Ishikawa (cell line): ENCODE data around the gene RASD2.

Experiments
- CEBPB ChIP-seq: IDR thresholded peaks from 2 replicates; pipeline ENCODE4 v1.6.1; 2012
- CREB1 ChIP-seq: IDR thresholded peaks from 2 replicates; pipeline ENCODE4 v1.6.1; 2012; ENCODE audit warnings: low read depth
- EGR1 ChIP-seq: IDR thresholded peaks from 2 replicates; pipeline ENCODE4 v1.6.1; 2012
- EP300 ChIP-seq: IDR thresholded peaks from 2 replicates; pipeline ENCODE4 v1.6.1; 2012; ENCODE audit warnings: borderline replicate concordance
- FOXM1 ChIP-seq: IDR thresholded peaks from 2 replicates; pipeline ENCODE4 v1.6.1; 2012; ENCODE audit warnings: low read depth, borderline replicate concordance
- NFIC ChIP-seq: IDR thresholded peaks from 2 replicates; pipeline ENCODE4 v1.6.1; 2012
- RAD21 ChIP-seq: IDR thresholded peaks from 2 replicates; pipeline ENCODE4 v1.6.1; 2012; ENCODE audit warnings: low read depth
- TAF1 ChIP-seq: IDR thresholded peaks from 2 replicates; pipeline ENCODE4 v1.6.1; 2012; ENCODE audit warnings: low read depth, mild to moderate bottlenecking
- TCF12 ChIP-seq: IDR thresholded peaks from 2 replicates; pipeline ENCODE4 v1.6.1; 2012; ENCODE audit warnings: low read depth
- TEAD4 ChIP-seq: IDR thresholded peaks from 2 replicates; pipeline ENCODE4 v1.6.1; 2012
- YY1 ChIP-seq: IDR thresholded peaks from 2 replicates; pipeline ENCODE4 v1.6.1; 2012; ENCODE audit warnings: low read depth
- ZBTB7A ChIP-seq: IDR thresholded peaks from 2 replicates; pipeline ENCODE4 v1.6.1; 2012; ENCODE audit warnings: low read depth
- TF ChIP-seq, protein P1 (sequence below): IDR thresholded peaks from 2 replicates; pipeline ENCODE4 v1.6.1; 2012; ENCODE audit warnings: low read depth, mild to moderate bottlenecking
- TF ChIP-seq, protein P2 (sequence below): IDR thresholded peaks from 2 replicates; pipeline ENCODE4 v1.6.1; 2012
- TF ChIP-seq, protein P3 (sequence below): IDR thresholded peaks from 2 replicates; pipeline ENCODE4 v1.6.1; 2012

RASD2 gene

DNA sequence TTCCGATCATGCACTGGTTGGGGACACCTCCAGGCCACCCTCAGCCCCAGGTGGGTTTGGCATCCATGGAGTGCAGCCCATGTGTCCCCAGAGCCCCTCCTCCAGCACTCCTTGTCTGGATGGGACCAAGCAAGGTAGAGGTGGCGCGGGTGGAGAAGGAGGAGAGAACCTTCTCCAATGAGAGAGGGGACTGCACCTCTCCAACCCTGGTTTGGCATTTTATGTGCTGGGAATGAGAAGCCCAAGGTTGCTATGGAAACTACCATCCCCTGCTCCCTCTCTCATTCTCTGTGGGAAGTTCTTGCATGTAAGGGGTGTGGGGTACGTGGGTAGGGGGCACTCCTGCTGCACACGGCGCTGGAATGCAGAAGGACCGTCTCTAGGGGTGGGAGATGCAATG is 21.8 kb upstream of the RASD2 start:
- TF ChIP-seq TEAD4 (no peak), ZBTB7A (no peak), YY1 (no peak), TCF12 (no peak), EP300 (no peak), EGR1 (no peak), RAD21 (no peak), FOXM1 (no peak), NFIC (no peak), TAF1 (no peak), CREB1 (no peak), CEBPB (no peak)
- TF ChIP-seq, protein P1, sequence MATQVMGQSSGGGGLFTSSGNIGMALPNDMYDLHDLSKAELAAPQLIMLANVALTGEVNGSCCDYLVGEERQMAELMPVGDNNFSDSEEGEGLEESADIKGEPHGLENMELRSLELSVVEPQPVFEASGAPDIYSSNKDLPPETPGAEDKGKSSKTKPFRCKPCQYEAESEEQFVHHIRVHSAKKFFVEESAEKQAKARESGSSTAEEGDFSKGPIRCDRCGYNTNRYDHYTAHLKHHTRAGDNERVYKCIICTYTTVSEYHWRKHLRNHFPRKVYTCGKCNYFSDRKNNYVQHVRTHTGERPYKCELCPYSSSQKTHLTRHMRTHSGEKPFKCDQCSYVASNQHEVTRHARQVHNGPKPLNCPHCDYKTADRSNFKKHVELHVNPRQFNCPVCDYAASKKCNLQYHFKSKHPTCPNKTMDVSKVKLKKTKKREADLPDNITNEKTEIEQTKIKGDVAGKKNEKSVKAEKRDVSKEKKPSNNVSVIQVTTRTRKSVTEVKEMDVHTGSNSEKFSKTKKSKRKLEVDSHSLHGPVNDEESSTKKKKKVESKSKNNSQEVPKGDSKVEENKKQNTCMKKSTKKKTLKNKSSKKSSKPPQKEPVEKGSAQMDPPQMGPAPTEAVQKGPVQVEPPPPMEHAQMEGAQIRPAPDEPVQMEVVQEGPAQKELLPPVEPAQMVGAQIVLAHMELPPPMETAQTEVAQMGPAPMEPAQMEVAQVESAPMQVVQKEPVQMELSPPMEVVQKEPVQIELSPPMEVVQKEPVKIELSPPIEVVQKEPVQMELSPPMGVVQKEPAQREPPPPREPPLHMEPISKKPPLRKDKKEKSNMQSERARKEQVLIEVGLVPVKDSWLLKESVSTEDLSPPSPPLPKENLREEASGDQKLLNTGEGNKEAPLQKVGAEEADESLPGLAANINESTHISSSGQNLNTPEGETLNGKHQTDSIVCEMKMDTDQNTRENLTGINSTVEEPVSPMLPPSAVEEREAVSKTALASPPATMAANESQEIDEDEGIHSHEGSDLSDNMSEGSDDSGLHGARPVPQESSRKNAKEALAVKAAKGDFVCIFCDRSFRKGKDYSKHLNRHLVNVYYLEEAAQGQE = no peak
- TF ChIP-seq, protein P2, sequence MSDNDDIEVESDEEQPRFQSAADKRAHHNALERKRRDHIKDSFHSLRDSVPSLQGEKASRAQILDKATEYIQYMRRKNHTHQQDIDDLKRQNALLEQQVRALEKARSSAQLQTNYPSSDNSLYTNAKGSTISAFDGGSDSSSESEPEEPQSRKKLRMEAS = no peak
- TF ChIP-seq, protein P3, sequence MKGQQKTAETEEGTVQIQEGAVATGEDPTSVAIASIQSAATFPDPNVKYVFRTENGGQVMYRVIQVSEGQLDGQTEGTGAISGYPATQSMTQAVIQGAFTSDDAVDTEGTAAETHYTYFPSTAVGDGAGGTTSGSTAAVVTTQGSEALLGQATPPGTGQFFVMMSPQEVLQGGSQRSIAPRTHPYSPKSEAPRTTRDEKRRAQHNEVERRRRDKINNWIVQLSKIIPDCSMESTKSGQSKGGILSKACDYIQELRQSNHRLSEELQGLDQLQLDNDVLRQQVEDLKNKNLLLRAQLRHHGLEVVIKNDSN = no peak

DNA sequence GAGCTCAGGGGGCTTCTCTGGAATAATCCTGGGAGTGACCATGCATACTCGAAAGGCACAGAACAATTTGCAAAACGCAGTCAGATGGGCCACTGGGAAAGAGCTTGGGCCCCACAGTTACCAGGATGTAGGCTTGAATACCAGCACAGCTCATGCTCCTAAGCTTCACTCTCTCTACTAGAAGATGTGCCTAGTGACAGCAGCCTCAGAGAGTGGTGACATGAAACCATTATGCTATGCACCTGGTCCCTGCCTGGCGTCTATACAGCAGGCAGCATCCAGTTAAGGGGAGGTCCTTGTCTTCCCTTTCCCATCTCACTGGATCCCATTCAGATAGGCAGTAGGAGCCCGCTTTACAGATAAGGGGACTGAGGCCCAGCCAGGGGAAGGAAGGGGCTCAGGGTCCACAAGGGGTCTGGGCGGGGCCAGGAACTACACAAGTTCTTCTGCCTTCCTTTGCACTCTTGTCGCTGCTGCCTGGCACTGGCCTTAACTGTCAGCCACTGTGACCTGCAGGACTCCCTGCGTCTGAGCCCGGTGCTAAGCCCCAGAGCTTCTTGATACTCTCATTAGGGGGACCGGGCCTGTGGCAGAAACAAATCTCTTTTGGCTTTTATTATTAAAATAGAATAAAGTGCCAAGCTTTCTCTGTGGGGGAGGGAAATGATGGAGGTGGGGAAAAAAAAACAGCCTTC is 21.2 kb upstream of the RASD2 start:
- TF ChIP-seq TCF12 (no peak), TAF1 (no peak), EP300 (no peak), TEAD4 (no peak), CREB1 (no peak), YY1 (no peak), RAD21 (no peak), EGR1 (no peak), NFIC (no peak), CEBPB (no peak), FOXM1 (no peak), ZBTB7A (no peak)
- TF ChIP-seq, protein P1 = no peak
- TF ChIP-seq, protein P3 = no peak
- TF ChIP-seq, protein P2 = no peak

DNA sequence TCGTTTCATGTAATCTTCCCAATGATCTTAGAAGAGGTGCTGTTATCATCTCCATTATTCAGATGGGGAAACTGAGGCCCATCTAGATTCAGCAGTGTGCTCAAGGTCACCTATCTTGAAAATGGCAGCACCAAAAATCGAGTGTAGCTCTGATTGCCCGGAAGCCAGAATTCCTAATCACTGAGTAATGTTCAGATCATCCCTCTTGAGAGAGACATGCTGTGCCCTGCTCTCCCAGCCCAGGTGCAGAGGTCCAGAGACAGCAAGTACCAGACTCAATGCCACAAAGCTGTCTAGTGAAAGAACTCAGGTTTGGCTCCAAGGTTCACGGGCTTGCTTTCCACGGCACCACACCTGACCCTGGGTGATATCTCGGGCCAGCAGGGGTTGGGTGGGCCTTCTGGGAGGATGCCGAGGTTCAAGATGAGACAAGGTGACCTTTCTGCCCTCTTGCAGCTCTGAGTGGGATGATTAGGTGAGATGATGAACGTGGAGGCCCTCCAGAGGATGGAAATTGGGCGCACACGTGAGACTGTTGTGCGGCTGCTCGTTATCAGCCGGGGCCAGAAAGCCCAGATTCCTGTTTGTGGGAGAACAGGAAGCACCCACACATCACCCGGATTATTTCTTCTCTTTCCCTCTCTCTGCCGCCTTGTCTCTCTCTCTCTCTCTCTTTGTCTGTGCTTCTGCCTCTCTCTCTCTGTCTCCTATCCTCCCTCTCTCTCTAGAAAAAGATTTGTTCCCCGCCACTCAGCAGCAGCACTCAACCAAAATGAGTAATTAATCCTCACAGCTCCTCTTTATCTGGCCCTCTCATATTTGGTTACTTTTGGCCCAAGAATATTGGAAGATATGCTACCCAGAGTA is 19.0 kb upstream of the RASD2 start:
- TF ChIP-seq TAF1 (no peak), RAD21 (no peak), TCF12 (no peak), CREB1 (no peak), YY1 (no peak)
- TF ChIP-seq, protein P2 = no peak
- TF ChIP-seq, protein P1 = no peak
